ENCODE results near the gene TNFRSF19. TPM values are rescaled to one million over a fixed set of nuclear protein-coding genes. Genes with fewer than 3 reads are reported as not detected.

TNFRSF19 gene
- total RNA-seq, 1 donor from 2014 or later = 31.3 TPM

- no peak overlapping the region for H3K4me3 ChIP-seq (ENCODE audit: low read depth, low read length)
- DNase-seq (ENCODE audit: low read depth) = no peak
- no peak for TF ChIP-seq CTCF (IDR thresholded peaks at IDR 0.05; ENCODE audit: insufficient read depth, low read length, poor library complexity, severe bottlenecking)
- no peaks in the 10 kb centered on the region for H3K27me3 ChIP-seq (ENCODE audit: control insufficient read depth, insufficient read depth, low read length)
- H3K36me3 ChIP-seq (ENCODE audit: control insufficient read depth, insufficient read depth, low read length) = no peaks in the 10 kb centered on the region
Observed at GRCh38 chr13:23644126-23644419, 73.9 kb downstream of the TNFRSF19 start.

GRCh38 chr13:23644527-23645138 lies 74.4 kb downstream of the TNFRSF19 start:
- DNase-seq (ENCODE audit: low read depth) = no peak
- Histone ChIP-seq H3K27me3 (ENCODE audit: control insufficient read depth, insufficient read depth, low read length) (no peaks in the 10 kb centered on the region), H3K4me3 (ENCODE audit: low read depth, low read length) (no peak overlapping the region), H3K36me3 (ENCODE audit: control insufficient read depth, insufficient read depth, low read length) (no peaks in the 10 kb centered on the region)
- TF ChIP-seq CTCF (IDR thresholded peaks at IDR 0.05; ENCODE audit: insufficient read depth, low read length, poor library complexity, severe bottlenecking) = no peak

- TF ChIP-seq CTCF (IDR thresholded peaks at IDR 0.05; ENCODE audit: insufficient read depth, low read length, poor library complexity, severe bottlenecking) = no peak
- Histone ChIP-seq H3K4me3 (ENCODE audit: low read depth, low read length) (no peak overlapping the region), H3K36me3 (ENCODE audit: control insufficient read depth, insufficient read depth, low read length) (no peaks in the 10 kb centered on the region), H3K27me3 (ENCODE audit: control insufficient read depth, insufficient read depth, low read length) (no peaks in the 10 kb centered on the region)
- no peak for DNase-seq (ENCODE audit: low read depth)
Observed at GRCh38 chr13:23645851-23646250, 75.6 kb downstream of the TNFRSF19 start.

- no peak overlapping the region for H3K4me3 ChIP-seq (ENCODE audit: low read depth, low read length)
- no peak for TF ChIP-seq CTCF (IDR thresholded peaks at IDR 0.05; ENCODE audit: insufficient read depth, low read length, poor library complexity, severe bottlenecking)
- no peaks in the 10 kb centered on the region for H3K36me3 ChIP-seq (ENCODE audit: control insufficient read depth, insufficient read depth, low read length)
- no peaks in the 10 kb centered on the region for H3K27me3 ChIP-seq (ENCODE audit: control insufficient read depth, insufficient read depth, low read length)
- no peak for DNase-seq (ENCODE audit: low read depth)
Observed at GRCh38 chr13:23651439-23651838, 81.2 kb downstream of the TNFRSF19 start.

GRCh38 chr13:23651887-23652286 lies 81.7 kb downstream of the TNFRSF19 start:
- Histone ChIP-seq H3K36me3 (ENCODE audit: control insufficient read depth, insufficient read depth, low read length) (no peaks in the 10 kb centered on the region), H3K27me3 (ENCODE audit: control insufficient read depth, insufficient read depth, low read length) (no peaks in the 10 kb centered on the region), H3K4me3 (ENCODE audit: low read depth, low read length) (no peak overlapping the region)
- TF ChIP-seq CTCF (IDR thresholded peaks at IDR 0.05; ENCODE audit: insufficient read depth, low read length, poor library complexity, severe bottlenecking) = no peak
- DNase-seq (ENCODE audit: low read depth) = no peak

Data from kidney epithelial cell (primary cell).